ENCODE measurements around the gene CNTRL. TPM values are rescaled to one million over a fixed set of nuclear protein-coding genes. Genes with fewer than 3 reads are reported as not detected.

CNTRL gene
- total RNA-seq, 2 donors from 2014 or later = 4.8 to 5.4 TPM

DNA sequence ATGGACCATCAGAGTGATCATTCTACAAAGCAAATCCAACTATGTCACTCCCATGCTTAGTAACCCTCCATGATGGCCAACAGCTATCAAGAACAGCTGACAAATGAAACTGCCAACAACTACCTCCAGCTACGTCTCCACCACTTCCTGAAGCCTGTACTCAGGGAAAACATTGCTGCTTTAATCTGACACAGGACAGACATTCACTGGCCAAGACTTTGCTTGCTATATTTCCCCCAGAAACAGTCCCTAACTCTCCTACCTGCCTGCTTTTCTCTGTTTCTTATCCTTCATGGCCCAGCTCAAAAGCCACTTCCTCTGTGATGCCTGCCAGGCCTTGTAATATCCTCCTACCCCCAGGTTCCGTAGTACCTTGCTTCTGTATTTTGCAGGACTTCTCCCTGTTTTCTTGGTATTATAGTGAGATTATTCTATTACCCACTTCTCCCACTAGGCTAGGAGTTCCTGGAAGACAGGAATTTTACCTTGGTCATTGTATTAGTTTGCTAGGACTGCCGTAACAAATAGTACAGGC lies 141.6 kb downstream of the CNTRL start:
- ATAC-seq = no peak
- no peak for DNase-seq
- intact Hi-C loops (cut with DNase I) = loop anchor here in 1 of 2 donors (10.0 kb wide), 1 partner anchor 98 kb away; no protein-coding TSS in a partner anchor

DNA sequence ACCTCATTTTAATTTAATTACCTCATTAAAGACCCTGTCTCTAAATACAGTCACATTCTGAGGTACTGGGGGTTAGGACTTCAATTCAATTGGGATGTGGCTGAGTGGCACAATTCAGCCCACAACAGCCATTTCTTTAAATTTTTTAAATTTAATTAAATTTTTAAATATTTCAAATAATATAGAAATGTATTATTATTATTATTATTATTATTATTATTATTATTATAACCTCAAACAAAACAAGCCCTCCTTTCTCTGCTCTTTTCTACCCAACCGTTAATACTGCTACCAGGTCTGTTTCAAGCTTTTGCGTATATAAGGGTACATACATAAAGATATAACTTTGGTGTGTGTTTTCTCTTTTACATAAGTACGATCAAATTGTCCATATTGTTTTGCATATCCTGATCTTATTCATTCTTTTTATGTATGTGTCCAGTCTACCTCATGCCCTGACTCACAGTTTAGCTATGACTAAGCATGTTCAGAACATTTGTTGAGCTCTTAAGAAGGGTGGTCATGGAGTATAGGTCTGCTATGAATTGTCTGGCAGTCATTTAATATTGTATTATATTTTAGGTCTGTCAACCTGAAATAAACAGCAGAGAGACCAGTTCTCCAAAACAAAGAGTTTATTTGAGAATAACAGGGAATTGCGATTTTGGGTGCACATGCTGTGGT lies 143.0 kb downstream of the CNTRL start:
- ATAC-seq (no peak), DNase-seq (no peak)
- intact Hi-C loops (cut with DNase I) = loop anchor here in 1 of 2 donors (10.0 kb wide), 1 partner anchor 97 kb away; no protein-coding TSS in a partner anchor

DNA sequence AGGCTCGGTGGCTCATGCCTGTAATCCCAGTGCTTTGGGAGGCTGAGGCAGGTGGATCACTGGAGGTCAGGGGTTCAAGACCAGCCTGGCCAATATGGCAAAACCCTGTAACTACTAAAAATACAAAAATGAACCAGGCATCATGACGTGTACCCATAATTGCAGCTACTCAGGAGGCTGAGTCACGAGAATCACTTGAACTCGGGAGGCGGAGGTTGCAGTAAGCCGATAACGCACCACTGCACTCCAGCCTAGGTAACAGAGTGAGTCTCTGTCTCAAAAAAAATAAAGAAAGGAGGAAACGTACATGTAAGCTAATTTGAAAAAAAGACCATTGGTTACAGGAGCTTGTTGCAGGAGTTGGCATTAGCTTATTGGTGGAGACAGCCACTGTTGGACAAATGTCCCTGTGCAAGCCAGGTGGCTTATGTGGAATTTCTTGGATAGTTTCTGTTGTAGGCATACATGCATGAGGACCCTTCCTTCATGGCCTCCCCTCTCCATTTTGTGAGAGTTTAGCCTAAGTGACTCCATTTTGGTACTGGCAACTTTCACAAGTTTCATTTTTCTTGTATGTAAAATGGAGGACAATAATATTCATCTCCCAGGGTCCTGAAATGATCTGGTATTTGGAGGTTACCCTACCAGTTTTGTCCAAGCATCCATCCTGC lies 143.7 kb downstream of the CNTRL start:
- DNase-seq = no peak
- intact Hi-C loops (cut with DNase I) = loop anchor here in 1 of 2 donors (10.0 kb wide), 1 partner anchor 96 kb away; no protein-coding TSS in a partner anchor
- ATAC-seq = no peak

DNA sequence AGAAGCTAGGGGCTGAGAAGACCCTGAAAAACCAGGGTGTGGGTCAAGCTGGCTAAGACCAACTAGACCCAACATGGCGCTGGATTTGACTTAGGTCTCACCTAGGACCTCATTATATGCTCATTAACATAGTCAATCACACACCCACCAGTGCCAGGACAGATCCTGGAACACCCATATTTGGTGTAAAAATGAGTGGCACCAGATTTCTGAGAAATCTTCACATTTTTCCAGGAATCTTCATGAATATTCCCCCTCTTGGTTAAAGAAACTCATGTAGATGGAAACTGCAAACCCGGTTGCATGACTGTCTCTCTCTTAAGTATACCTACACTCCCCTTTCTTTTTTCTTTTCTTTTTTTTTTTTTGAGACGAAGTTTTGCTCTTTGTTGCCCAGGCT lies 144.8 kb downstream of the CNTRL start:
- ATAC-seq = no peak
- intact Hi-C loops (cut with DNase I) = loop anchor here in 1 of 2 donors (10.0 kb wide), 1 partner anchor 95 kb away; no protein-coding TSS in a partner anchor
- no peak for DNase-seq

DNA sequence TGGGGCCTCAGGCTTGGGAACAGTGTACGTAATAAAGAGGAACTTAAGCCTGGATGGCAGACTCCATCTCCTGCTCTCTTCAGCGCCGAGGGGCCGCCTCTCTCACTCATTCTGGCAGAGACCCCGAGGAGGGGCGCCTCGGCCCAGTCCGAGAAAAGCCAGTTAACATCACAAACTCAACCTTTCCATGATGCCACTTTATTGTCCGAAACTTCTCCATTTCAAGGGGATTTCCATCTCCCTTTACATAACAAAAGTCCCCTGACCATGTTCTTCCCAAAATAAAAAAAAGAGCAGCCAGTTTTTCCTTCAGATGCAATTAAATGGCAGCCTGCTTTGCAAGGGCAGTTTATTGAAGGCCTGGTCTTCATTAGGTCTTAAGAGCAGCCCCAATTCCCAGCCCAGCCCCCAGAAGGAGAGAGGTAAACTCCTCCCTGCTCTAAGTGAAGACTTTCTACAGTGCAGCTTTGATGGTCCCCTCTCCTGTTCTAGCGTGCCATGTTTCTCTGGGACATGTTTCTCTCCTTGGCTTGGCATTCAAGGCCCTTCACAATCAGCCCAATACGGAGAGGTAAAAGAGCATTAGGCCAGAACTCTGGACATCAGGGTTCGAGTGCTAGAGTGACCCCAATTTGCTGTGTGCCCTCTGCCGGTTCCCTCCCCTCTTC lies 146.4 kb downstream of the CNTRL start:
- intact Hi-C loops (cut with DNase I) = no loop called here

DNA sequence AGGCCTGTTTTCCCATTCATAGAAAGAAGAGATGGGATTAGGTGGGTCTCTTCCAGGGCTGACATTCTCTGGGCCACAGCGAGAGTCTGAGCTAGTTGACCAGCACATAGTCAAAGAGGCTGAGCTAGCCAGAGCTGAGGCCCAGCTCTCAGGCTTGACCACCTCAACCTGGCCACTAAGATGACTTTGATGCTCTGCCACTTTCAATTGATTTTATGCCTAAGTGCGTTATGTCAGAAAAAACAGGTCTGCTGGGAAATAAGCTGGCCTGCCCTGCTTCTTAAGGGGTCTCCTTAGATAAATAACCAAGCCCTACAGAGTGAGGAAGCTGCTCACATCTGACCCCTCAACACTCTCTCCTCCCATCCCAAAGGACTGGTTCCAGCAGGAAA lies 146.9 kb downstream of the CNTRL start:
- intact Hi-C loops (cut with DNase I) = no loop called here
- DNase-seq (no peak), ATAC-seq (no peak)

More for the DNA sequence above, 146.4 kb downstream of the CNTRL start:
- no peak for ATAC-seq
- DNase-seq = no peak

DNA sequence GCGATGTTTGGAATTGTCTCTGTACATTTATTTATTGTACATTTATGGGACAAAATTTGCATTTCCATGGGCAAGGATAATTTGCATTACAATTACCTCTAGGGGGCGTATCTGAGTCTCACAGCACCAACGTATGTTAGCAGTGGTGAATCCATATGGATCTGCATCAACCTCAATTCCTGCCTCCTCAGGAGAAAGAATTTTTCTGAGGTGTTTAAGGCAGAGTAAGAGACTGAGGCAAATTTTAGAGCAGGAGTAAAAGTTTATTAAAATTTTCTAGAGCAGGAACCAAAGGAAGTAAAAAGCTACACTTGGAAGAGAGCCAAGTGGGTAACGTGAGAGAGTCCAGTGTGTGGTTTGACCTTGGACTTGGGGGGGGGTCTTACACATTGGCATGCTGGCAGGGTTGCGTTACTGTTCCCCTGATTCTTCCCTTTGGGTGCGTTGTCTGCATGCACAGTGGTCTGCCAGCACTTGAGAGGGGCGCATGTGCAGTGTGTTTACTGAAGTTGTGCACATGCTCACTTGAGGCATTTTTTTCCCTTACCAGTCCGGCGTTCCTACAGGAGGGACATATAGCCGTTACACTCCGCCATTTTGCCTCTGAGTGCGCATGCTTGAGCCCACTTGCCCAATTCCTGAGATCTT lies 147.9 kb downstream of the CNTRL start:
- ATAC-seq (peak in 1 of 2 donors; percentile 32), DNase-seq (no peak)
- intact Hi-C loops (cut with DNase I) = no loop called here

DNA sequence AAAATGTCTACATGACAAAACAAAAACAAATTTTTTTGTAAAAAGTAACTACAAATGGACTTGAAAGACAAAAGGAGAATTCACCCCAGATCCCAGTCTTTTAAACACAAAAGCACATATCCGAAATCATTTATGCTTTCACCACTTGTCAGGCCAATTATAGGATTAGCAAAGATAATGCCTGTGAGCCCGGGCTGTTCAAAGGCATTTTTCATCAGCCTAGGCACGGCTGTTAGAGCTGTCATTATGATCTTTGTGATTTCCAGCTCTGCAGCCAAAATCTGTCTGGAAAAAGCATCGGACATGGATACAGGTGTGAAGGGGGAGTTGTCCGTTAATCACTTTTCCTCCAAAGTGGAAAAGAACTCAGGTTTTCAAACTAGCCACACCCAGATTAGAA lies 150.5 kb downstream of the CNTRL start:
- DNase-seq (no peak), ATAC-seq (no peak)
- intact Hi-C loops (cut with DNase I) = no loop called here

DNA sequence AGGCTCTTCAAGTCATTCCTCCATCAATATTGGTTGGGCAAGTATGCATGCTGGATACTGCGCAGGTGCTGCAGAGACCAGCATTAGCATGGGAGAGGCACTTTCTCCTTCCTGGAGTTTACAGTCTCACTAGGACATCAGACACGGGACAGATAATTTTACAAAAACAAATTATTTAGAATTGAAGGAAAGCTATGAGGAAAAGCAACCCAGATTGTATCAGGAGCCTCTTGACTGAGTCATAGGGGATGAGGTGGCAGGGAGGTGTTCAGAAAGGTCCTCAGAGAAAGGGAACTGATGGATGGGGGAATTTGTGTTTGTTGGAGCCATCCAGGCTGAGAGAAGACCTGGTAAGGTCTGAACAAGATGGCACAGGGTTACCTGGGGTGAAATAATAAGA lies 151.4 kb downstream of the CNTRL start:
- intact Hi-C loops (cut with DNase I) = no loop called here
- no peak for ATAC-seq
- no peak for DNase-seq

Other genes with a start within 250 kb of the CNTRL start
- gene PSMD5, start 232.0 kb upstream of the CNTRL start, total RNA-seq = 10 to 100 TPM; 22.5 to 25.9 TPM
- gene PHF19, start 197.8 kb upstream of the CNTRL start, total RNA-seq = 10 to 100 TPM; 16.8 to 18.5 TPM
- gene TRAF1, start 148.2 kb upstream of the CNTRL start, total RNA-seq = 1 to 10 TPM; 3.3 to 3.7 TPM
- gene C5, start 24.7 kb upstream of the CNTRL start, total RNA-seq = 1 to 10 TPM; 1.4 to 2.4 TPM
- gene RAB14, start 126.9 kb downstream of the CNTRL start, total RNA-seq = 10 to 100 TPM; 44.1 to 49.3 TPM
- gene GSN, start 193.2 kb downstream of the CNTRL start, total RNA-seq = 1,000 to 10,000 TPM in 1 of 2 donors, 100 to 1,000 TPM in 1; 881 to 1,287 TPM